ENCODE results near the gene LANCL2. TPM values are rescaled to one million over a fixed set of nuclear protein-coding genes. Genes with fewer than 3 reads are reported as not detected.

The LANCL2 gene
- total and polyA plus RNA-seq, 12 donors, result 3.1 to 11.1 (median 8.6) TPM

- 76 to 81% methylated on average over 6 of the region's 6 CpGs for WGBS, 2 donors
- Histone ChIP-seq H3K36me3 (no peaks in the 10 kb centered on the region), H3K27ac (no peak overlapping the region), H3K9me3 (no peaks in the 10 kb centered on the region), H3K4me1 (peaks cover 0 to 12% (median 8%) of the 10 kb centered on the region in 9 donors), H3K27me3 (peaks cover 0 to 8% (median 0%) of the 10 kb centered on the region in 7 donors), H3K4me3 (no peak overlapping the region)
- no peak for TF ChIP-seq CTCF (IDR thresholded peaks at IDR 0.05)
- intact Hi-C loops (cut with DNase I), result loop anchor here in 3 of 10 donors (10.0 kb wide), 6 partner anchors 57 to 603 kb away; partner anchors contain the start of genes NIPSNAP2 (in 1 of the 3) and ZNF713 (in 1 of the 3)
- ATAC-seq (no peak), DNase-seq (no peak)
Measured at GRCh38 chr7:55361560-55361959, 3.6 kb upstream of the LANCL2 start.

GRCh38 chr7:55362927-55363326, 2.2 kb upstream of the LANCL2 start:
- Histone ChIP-seq H3K36me3 (no peaks in the 10 kb centered on the region), H3K9me3 (no peaks in the 10 kb centered on the region), H3K4me1 (peaks cover 4 to 25% (median 20%) of the 10 kb centered on the region in 9 donors), H3K27ac (no peak overlapping the region), H3K4me3 (no peak overlapping the region), H3K27me3 (peaks cover 0 to 8% (median 0%) of the 10 kb centered on the region in 7 donors)
- no peak for TF ChIP-seq CTCF (IDR thresholded peaks at IDR 0.05)
- ATAC-seq, result no peak
- 88 to 90% methylated on average over 19 to 20 of the region's 20 CpGs for WGBS, 2 donors
- intact Hi-C loops (cut with DNase I), result loop anchor here in 3 of 10 donors (10.0 kb wide), 6 partner anchors 58 to 602 kb away; partner anchors contain the start of genes NIPSNAP2 (in 1 of the 3) and ZNF713 (in 1 of the 3)
- DNase-seq, result no peak

GRCh38 chr7:55363386-55364170, 1.6 kb upstream of the LANCL2 start:
- WGBS, 2 donors, result 88 to 91% methylated on average over 25 of the region's 25 CpGs
- intact Hi-C loops (cut with DNase I), result loop anchor here in 3 of 10 donors (10.0 kb wide), 6 partner anchors 59 to 601 kb away; partner anchors contain the start of genes NIPSNAP2 (in 1 of the 3) and ZNF713 (in 1 of the 3)
- ATAC-seq (no peak), DNase-seq (peak in 1 of 2 donors; percentile 8)
- Histone ChIP-seq H3K27ac (no peak overlapping the region), H3K4me3 (no peak overlapping the region), H3K36me3 (no peaks in the 10 kb centered on the region), H3K9me3 (no peaks in the 10 kb centered on the region), H3K27me3 (peaks cover 0 to 8% (median 0%) of the 10 kb centered on the region in 7 donors), H3K4me1 (peaks cover 4 to 27% (median 22%) of the 10 kb centered on the region in 9 donors)
- TF ChIP-seq CTCF (IDR thresholded peaks at IDR 0.05), result no peak

- Histone ChIP-seq H3K4me1 (peaks cover 4 to 27% (median 22%) of the 10 kb centered on the region in 9 donors), H3K27me3 (no peaks in the 10 kb centered on the region), H3K27ac (peak overlapping the region; percentile 98 to 100 (median 100)), H3K36me3 (no peaks in the 10 kb centered on the region), H3K9me3 (no peaks in the 10 kb centered on the region), H3K4me3 (peak overlapping the region; percentile 78 to 99 (median 93))
- ATAC-seq (peak; percentile 98 to 100 (median 99)), DNase-seq (peak; percentile 94 to 96)
- intact Hi-C loops (cut with DNase I), result loop anchor here in 4 of 10 donors (5.0 to 10.0 kb wide), 7 partner anchors 61 to 609 kb away; partner anchors contain the start of genes NIPSNAP2 (in 1 of the 4), SEC61G (in 1 of the 4) and ZNF713 (in 1 of the 4)
- 0% methylated on average over 100 to 101 of the region's 101 CpGs for WGBS, 2 donors
- TF ChIP-seq CTCF (IDR thresholded peaks at IDR 0.05), result peak in 5 of 9 donors; percentile 36 to 58 (median 52)
Measured at GRCh38 chr7:55365675-55366460, 731 bp downstream of the LANCL2 start.
